HepG2 (cell line): ENCODE results near the gene PDE4D.

Source experiments
- CC2D1A ChIP-seq: sonication (generic); formaldehyde crosslinking; IDR thresholded peaks from 2 replicates; pipeline ENCODE4 v1.8.1; 2023; ENCODE audit warnings: mild to moderate bottlenecking, missing genetic modification reagents
- CREM ChIP-seq, 2 experiments: sonication (generic) in 1 of 2; formaldehyde crosslinking in 1 of 2; IDR thresholded peaks; 2 replicates each; pipeline versions ENCODE4 v1.4.0 to v1.6.1; 2016 to 2020; ENCODE audit warnings: antibody characterized with exemption in 1 of 2, mild to moderate bottlenecking in 1 of 2, missing genetic modification reagents in 1 of 2
- CTCF ChIP-seq: sonication (generic); formaldehyde crosslinking; IDR thresholded peaks from 2 replicates; pipeline ENCODE4 v1.5.0; 2020; ENCODE audit warnings: mild to moderate bottlenecking, missing genetic modification reagents, moderate library complexity
- FOSL1 ChIP-seq: sonication (generic); formaldehyde crosslinking; IDR thresholded peaks from 2 replicates; pipeline ENCODE4 v1.9.0; 2021; ENCODE audit warnings: missing genetic modification reagents, borderline replicate concordance
- HMG20A ChIP-seq: IDR thresholded peaks from 2 replicates; pipeline ENCODE4 v1.6.1; 2016; ENCODE audit warnings: borderline replicate concordance
- NONO ChIP-seq, 2 experiments: fragments of 450-650 bp in 1 of 2; sonication (generic) in 1 of 2; formaldehyde crosslinking in 1 of 2; IDR thresholded peaks in 1 of 2; conservative IDR thresholded peaks in 1 of 2; 2 replicates each; pipeline versions ENCODE4 v1.6.1 to v1.8.0; 2017 to 2022; ENCODE audit warnings: mild to moderate bottlenecking in 1 of 2, missing genetic modification reagents in 1 of 2, moderate library complexity in 1 of 2
- RBM39 ChIP-seq: fragments of 200-400 bp; formaldehyde crosslinking; IDR thresholded peaks from one replicate; pipeline ENCODE4 v1.6.1; 2018; ENCODE audit warnings: antibody characterized with exemption, mild to moderate bottlenecking, low read depth, low read length; ENCODE audit not compliant: poor library complexity, severe bottlenecking
- RFX3 ChIP-seq: IDR thresholded peaks from 2 replicates; pipeline ENCODE4 v1.6.1; 2016; ENCODE audit warnings: missing biosample characterization, missing genetic modification reagents
- YY1 ChIP-seq: IDR thresholded peaks from 2 replicates; pipeline ENCODE4 v1.6.1; 2011; ENCODE audit warnings: low read length, low read depth, moderate library complexity, mild to moderate bottlenecking; ENCODE audit not compliant: insufficient read depth, insufficient replicate concordance
- ZBTB49 ChIP-seq: sonication (generic); formaldehyde crosslinking; IDR thresholded peaks from 2 replicates; pipeline ENCODE4 v1.4.0; 2020; ENCODE audit warnings: missing genetic modification reagents, borderline replicate concordance
- ZNF598 ChIP-seq: sonication (generic); formaldehyde crosslinking; IDR thresholded peaks from 2 replicates; pipeline ENCODE4 v1.5.1; 2020; ENCODE audit warnings: mild to moderate bottlenecking, missing genetic modification reagents, borderline replicate concordance
- TF ChIP-seq, protein P1 (sequence below): sonication (generic); formaldehyde crosslinking; IDR thresholded peaks from 2 replicates; pipeline ENCODE4 v1.4.0; 2020; ENCODE audit warnings: missing genetic modification reagents
- TF ChIP-seq, protein P2 (sequence below): sonication (generic); formaldehyde crosslinking; IDR thresholded peaks from 2 replicates; pipeline ENCODE4 v1.8.1; 2023; ENCODE audit warnings: mild to moderate bottlenecking, missing genetic modification reagents
- TF ChIP-seq, protein P3 (sequence below): IDR thresholded peaks from 2 replicates; pipeline ENCODE4 v1.6.1; 2012; ENCODE audit warnings: inconsistent platforms

DNA sequence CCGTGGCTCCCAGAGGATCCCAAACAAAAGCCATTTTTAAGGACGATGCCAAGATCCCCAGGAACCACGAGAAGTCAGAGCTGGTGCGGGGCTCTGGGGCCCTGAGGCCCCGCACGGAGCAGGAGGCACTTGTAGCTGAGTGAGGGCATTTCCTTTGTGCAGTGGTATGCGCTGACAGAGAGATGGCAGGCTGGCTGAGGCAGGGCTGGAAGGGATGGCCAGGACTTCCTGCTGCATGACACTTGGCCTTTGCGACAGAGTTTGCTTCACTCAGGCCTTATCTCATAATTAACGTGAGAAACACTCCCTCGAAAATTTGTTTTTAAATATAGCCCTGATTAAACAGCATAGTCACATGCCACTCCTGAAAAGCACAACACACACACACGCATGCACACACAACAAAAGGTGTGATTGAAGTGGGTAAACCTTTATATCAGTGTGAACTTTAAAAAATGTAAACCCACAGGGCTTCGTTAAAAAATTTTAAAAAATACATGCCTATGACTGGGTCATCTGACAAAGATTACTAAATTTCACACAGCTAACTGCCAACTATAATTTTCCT is 536.6 kb downstream of the PDE4D start:
- TF ChIP-seq CREM (IDR thresholded peaks at IDR 0.05) (no peak), CREM (CRISPR knock-in tag; IDR thresholded peaks at IDR 0.05) (no peak), NONO (IDR thresholded peaks at IDR 0.05) (no peak), NONO (CRISPR knock-in tag; conservative IDR thresholded peaks at IDR 0.05) (no peak), ZBTB49 (CRISPR knock-in tag) (no peak), YY1 (no peak), CTCF (no peak), FOSL1 (CRISPR knock-in tag) (no peak), RFX3 (CRISPR knock-in tag) (no peak), ZNF598 (CRISPR knock-in tag) (no peak), CC2D1A (CRISPR knock-in tag) (no peak), HMG20A (CRISPR knock-in tag) (no peak), RBM39 (no peak)
- TF ChIP-seq, protein P1, sequence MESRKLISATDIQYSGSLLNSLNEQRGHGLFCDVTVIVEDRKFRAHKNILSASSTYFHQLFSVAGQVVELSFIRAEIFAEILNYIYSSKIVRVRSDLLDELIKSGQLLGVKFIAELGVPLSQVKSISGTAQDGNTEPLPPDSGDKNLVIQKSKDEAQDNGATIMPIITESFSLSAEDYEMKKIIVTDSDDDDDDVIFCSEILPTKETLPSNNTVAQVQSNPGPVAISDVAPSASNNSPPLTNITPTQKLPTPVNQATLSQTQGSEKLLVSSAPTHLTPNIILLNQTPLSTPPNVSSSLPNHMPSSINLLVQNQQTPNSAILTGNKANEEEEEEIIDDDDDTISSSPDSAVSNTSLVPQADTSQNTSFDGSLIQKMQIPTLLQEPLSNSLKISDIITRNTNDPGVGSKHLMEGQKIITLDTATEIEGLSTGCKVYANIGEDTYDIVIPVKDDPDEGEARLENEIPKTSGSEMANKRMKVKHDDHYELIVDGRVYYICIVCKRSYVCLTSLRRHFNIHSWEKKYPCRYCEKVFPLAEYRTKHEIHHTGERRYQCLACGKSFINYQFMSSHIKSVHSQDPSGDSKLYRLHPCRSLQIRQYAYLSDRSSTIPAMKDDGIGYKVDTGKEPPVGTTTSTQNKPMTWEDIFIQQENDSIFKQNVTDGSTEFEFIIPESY, result no peak
- TF ChIP-seq, protein P2, sequence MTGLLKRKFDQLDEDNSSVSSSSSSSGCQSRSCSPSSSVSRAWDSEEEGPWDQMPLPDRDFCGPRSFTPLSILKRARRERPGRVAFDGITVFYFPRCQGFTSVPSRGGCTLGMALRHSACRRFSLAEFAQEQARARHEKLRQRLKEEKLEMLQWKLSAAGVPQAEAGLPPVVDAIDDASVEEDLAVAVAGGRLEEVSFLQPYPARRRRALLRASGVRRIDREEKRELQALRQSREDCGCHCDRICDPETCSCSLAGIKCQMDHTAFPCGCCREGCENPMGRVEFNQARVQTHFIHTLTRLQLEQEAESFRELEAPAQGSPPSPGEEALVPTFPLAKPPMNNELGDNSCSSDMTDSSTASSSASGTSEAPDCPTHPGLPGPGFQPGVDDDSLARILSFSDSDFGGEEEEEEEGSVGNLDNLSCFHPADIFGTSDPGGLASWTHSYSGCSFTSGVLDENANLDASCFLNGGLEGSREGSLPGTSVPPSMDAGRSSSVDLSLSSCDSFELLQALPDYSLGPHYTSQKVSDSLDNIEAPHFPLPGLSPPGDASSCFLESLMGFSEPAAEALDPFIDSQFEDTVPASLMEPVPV (CRISPR knock-in tag), result no peak
- TF ChIP-seq, protein P3, sequence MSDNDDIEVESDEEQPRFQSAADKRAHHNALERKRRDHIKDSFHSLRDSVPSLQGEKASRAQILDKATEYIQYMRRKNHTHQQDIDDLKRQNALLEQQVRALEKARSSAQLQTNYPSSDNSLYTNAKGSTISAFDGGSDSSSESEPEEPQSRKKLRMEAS, result no peak
